ENCODE data around the gene SORBS1.

Gene SORBS1

GRCh38 chr10:95430231-95430951 is 130.8 kb downstream of the SORBS1 start:
- peak; percentile 44 to 51 for DNase-seq

DNA sequence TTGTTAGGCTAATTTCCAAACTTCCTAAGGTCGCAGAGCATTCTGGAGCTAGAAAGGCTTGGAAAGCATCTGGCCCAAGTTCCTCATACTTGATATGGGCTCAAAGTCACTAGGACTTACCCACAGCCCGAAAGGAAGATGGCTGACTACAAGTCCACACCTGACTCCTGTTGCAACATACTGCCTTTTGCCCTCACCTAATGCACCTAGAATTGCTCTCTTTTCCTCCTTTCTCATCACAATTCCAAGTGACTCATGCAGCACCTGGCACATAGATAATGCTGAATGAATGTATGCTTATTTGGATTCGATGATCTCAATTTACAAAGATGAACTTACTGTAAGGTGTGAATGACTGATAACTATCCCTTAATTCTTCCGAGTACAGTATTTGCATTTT is 131.5 kb downstream of the SORBS1 start:
- DNase-seq = no peak

DNA sequence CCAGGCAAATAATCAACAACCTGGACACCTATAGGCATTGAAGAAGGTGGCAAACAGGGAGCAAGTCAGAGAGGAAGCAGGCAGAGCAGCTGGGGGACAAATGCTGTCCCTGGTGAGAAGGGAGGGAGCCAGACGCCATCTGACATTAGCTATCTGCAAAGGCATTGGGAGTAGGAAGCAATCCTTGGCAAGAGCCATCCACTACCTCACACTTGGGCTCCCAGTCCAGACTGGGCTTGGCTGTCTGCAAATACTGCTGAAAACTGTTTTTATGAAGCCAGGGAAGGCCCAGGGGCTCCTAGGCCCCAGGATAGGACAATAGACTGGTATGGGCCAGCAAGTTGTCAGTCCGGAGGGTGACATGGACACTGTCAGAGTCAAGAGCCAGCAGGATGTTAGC is 132.5 kb downstream of the SORBS1 start:
- DNase-seq = no peak

- DNase-seq = no peak
Observed at GRCh38 chr10:95426482-95426881, 134.7 kb downstream of the SORBS1 start.

- DNase-seq = no peak
Observed at GRCh38 chr10:95425592-95426465, 135.3 kb downstream of the SORBS1 start.

DNA sequence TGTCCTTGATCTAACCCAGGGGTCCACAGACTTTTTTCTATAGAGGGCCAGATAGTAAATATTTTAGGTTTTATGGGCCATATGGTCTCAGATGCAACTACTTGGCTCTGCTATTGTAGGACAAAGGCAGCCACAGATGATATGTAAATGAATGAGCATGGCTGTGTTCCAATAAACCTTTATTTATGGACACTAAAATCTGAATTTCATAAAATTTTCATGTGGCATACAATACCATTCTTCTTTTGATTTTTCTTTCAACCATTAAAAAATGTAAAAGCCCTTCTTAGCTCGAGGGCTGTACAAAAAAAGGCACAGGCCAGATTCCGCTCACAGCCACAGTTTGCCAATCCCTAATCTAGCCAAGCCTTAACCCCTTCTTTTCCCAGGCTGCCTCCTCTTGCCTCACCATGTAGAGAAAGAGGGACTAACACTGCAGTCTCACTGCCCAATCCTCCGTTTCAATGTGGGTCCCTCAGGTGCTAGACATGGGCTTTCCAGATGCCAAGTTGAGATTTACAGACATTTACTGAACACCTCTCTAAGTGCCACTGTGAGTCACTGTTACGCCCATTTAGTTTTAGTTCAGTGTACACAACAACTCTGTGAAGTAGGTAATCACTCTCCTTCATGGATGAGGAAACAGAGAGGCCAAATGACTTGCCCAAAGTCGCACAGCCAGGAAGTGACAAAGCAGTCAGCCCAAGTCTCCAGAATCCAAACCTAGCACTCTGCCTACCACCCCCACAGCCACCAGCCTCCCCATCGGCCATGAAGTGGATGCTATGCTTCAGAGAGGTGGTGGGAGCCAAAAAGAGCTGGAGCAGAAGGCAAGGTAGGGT is 137.8 kb downstream of the SORBS1 start:
- no peak for DNase-seq

DNA sequence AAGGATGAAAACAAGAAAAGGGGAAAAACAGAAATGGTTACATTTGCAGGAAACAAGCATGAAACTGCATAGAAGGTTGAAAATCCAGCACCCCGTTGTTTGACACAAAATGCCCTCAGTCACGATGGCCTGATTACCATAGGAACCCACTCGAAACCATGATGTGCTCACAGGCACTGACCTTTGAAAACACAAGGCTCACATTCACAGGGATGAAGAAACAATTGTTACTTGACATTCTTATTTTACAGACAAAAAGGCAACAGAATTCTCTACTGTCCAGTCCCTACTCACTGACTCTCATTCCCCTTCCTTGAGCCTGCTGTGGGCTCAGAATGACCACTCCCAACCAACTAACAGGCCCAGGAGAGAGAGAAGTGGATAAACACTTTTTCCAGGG is 138.9 kb downstream of the SORBS1 start:
- DNase-seq = no peak

- DNase-seq = no peak
Observed at GRCh38 chr10:95421782-95422181, 139.4 kb downstream of the SORBS1 start.

- no peak for DNase-seq
Observed at GRCh38 chr10:95419399-95419798, 141.8 kb downstream of the SORBS1 start.

DNA sequence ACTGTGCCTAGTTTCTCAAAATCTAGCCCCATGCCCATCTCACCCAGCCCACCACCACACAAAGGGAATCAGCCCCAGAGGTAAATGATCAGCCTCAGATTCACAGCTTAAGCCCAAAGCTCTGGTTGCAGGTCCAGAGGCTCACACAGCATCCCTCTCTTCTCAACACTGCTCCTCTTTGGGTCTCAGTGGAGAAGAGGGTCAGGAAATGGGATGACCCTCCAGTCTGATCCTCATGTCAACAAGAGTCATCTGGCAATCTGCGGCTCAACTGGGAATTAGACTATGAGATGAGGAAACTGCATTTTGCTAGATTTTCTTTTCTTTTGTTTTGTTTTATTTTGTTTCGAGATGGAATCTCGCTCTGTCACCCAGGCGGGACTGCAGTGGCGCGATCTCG is 144.2 kb downstream of the SORBS1 start:
- DNase-seq = no peak

DNA sequence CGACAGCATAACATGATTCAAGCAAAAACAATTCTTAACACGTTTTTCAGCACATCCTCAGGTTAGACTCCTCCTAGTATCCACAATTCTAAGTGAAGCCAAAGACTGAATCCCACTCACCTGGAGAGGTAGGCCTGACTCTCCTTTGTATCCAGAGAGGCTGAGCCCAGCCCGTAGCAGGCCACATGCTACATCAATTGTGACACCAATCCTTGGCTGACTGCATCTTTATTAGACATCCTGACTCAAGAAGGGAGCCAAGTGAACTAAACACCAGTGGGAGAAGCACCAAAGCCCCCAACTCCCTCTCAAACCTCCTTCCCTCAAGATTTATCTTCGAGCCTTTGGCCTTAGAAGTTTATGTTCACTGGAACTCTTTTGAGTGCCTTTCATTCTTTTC is 144.9 kb downstream of the SORBS1 start:
- no peak for DNase-seq

GRCh38 chr10:95415621-95416031 is 145.5 kb downstream of the SORBS1 start:
- no peak for DNase-seq

DNA sequence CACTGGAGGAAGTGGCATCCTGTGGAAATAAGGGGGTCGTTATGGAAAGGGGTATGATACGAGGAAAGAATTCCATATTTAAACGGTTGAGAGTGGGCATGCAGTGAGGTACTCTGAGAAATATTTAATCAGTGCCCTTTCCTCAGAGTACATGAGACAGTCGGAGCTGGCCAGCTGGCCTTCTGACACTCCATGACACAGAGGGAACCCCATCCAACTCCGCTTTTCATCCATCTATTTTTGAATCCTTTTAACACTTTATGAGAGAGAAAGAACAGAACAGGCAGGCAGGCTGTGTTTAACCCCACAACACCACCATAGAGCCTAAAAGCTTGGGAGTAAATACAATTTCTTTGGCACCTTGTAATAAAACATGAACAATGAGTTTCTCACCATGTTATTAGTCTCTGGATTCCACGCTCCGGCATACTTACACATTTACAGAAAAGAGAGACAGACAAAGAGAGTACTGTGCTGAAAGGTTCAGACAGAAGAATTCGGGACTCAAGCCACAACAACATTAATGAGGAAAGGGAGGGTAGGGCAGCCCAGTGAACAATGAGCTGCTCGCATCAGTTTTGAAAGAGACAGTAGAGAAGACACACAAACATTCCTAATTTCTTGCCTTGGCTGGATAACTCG is 146.2 kb downstream of the SORBS1 start:
- DNase-seq = no peak

DNA sequence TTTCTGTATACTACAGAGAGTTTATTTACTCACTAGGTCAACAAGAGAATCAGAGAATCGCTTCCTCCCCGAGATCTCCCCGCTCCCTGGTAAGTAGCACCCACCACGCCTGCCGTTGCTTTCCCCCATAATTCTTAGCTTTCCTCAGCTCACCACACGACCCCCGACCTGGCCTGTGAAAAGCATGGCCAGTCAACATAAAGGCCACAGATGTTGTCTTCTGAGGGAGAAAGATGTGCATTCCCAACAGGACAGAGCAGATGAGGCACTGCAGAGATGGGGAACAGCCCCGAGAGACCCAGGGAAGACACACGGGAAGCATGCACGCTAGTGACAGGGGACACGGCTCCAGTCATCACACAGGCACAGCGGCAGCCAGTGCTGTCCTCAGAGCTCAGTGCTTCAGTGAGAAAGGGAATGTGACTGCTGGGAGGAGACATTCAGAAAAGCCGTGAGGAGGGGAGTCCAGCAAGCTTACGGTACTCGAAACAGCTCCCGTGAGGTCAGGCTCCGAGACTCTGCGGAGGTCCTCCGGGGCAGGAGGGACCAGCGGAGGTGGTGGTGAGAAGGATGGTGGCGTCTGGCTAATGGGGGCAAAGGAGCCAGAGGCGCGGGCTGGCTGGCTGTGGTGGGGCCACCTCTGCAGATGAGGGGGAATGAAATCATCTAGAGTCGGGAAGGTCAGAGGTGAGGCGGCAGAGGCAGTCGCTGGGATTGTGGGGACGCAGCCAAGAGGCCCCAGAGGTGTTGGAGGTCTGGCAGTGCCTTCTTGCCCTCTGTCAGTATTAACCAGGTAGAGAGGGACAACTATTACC is 146.9 kb downstream of the SORBS1 start:
- no peak for DNase-seq

DNA sequence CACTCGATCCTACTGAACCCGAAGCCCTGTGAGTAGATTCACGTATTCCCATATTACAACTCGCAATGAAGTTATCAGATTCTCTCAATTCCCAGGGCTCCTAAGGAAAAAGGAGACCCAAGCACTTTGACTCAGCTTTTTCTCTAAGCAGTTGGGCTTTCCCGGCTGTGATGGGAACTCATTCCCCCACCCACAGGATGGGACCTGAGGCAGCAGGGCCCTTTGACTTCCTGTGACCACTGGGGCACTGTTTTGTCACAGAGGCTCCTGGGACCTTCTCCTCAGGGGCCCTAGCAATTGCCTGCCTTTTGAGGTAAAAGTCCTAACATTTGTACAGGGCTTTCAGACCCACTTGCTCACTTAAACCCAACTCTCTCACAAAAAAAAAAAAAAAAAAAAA is 147.6 kb downstream of the SORBS1 start:
- DNase-seq = no peak

DNA sequence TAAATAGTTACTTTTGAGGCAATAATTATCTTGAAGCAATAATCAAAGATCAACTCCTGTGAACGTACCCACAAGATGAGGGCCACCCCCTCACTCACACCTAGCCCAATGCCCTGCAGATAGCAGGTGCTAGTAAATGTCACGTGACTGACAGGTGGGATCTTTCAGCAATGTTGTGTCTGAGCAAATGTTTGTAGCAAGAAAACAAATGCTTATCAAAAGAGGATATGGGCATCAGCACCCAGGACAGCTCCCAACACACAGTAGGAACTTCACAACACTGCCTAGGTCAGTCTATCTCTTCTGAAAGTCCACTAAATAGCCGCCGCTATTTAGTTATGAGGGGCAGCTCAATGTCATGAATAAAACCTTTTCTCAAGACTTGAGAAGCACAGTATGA is 149.5 kb downstream of the SORBS1 start:
- no peak for DNase-seq

DNA sequence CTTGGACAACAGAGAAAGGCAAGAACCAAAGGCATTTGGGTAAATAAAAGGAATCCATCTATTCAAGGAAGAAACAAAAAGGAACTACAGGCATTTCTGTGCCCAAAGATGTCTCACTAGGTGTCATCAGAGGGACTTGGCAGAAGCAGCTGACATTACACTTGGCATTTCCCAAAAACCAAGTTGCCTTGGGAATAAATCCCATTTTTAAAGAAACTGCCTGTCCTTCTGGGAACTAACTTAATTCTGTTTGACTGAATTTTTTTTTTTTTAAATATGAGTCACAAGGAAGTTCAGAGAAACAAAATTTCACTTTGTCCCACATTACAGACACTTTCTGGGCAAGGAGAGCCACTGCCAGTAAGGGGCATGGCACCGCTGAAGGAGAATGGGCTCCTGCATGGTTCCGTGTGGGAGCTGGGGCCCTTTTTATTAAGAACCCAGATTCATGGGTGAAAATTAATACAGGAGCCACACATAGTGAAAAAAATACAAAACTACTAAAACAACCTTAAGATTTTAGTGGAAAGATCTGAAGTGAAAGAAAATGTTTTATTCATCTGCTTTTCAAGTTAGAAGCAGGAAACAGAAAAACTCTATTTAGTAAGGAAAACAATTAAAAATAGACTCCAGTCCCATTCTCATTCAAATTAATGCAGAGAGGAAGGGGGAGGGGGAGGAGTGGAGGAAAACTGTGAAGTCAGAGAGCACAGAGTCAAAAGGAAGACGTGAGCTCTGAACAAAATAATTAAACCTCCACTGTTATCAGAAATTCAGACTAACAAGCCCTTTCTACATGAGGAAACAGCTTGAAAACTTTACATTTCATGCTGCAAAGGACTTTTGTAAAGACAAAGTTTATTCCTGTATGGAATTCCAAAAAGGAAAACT is 151.9 kb downstream of the SORBS1 start:
- DNase-seq = no peak

DNA sequence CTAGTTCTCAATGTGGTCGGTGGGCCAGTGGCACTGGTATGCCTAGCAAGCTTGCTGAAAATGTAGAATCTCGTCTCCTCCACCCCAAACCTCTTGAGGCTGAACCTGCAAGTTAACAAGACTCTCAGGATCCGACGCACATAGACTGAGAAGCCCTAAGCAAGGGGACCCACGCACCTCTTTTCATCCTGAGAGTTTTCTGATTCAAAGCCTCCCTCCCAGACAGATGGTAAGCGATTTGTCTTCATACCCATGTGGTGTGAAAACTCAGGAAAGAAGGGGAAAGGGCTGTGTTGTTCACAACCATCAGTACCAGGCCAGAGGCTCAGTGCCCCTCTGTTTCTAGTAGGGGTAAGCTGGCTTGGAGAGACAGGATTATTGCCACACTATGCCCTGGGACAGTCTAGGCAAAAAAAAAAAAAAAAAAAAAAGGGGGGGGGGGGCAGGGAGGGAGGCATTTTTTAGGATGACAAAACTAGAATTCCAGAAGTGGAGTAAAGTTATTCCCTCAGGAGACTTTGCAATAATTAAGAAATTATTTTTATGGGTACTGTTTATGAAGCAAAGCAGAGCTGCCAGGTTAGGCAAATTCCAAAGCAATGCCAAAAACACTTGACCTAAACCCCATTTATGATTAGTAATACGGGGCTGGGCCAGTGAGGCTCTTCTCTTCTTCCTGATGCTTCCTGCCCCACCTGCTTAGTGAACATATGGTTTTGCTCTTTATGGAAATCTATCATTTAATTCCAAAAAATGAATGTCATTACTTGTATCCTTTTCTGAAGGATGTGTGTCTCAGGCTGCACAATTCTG is 152.8 kb downstream of the SORBS1 start:
- no peak for DNase-seq

- DNase-seq = no peak
Observed at GRCh38 chr10:95407546-95407945, 153.6 kb downstream of the SORBS1 start.

Data from activated T-cell treated with anti-CD3 and anti-CD28 coated beads, Interleukin-2, amount 50 U/mL, for 48 hours (primary cell).